ENCODE results near the gene NOPCHAP1. TPM values are rescaled to one million over a fixed set of nuclear protein-coding genes. Genes with fewer than 3 reads are reported as not detected.

NOPCHAP1 gene
- total and polyA plus RNA-seq, 2 of the 4 experiments (the other 2 are of a cell fraction): 5.6 to 9.3 TPM

GRCh38 chr12:105020241-105020962 is 34.3 kb downstream of the NOPCHAP1 start:
- intact Hi-C loops (cut with micrococcal nuclease) (no loop called here), dilution Hi-C loops (cut with HindIII; ENCODE audit: low sequenced_read_pairs, unreplicated experiment) (no loop called here), in situ Hi-C loops (cut with MboI; ENCODE audit: low sequenced_read_pairs) (no loop called here)
- Histone ChIP-seq H3K14ac (replicated peaks; ENCODE audit: low read depth, low read length) (no peak overlapping the region), H2BK15ac (ENCODE audit: low read depth, low read length) (no peak overlapping the region), H3K18ac (ENCODE audit: low read depth, low read length) (no peak overlapping the region), H2AK9ac (replicated peaks; ENCODE audit: low read depth, low read length, poor library complexity) (no peak overlapping the region), H4K91ac (ENCODE audit: insufficient read depth, low read depth, low read length) (no peak overlapping the region), H2BK120ac (ENCODE audit: low read depth, low read length) (no peak overlapping the region), H4K20me1 (ENCODE audit: insufficient read depth, low read length) (no peaks in the 10 kb centered on the region), H3K79me1 (ENCODE audit: low read depth in 1 of 2, low read length in 2 of 2) (0 out of 4 replicates have a peak, but pooled peaks cover 0 to 8% of the 10 kb centered on the region in 2 experiments), H3K4ac (ENCODE audit: low read depth, low read length) (no peak overlapping the region), H2BK5ac (ENCODE audit: low read depth, low read length, poor library complexity, severe bottlenecking) (no peak overlapping the region), H3K23ac (ENCODE audit: low read depth, low read length) (no peak overlapping the region), H2AK5ac (ENCODE audit: low read depth, low read length) (no peak overlapping the region), H3K4me2 (ENCODE audit: low read depth, low read length) (no peak overlapping the region), H3K56ac (ENCODE audit: extremely low read depth, insufficient read depth, low read length) (no peak overlapping the region), H3K9me1 (ENCODE audit: insufficient read depth, low read length) (no peaks in the 10 kb centered on the region; the same call in 1 of the 2 replicates), H4K5ac (ENCODE audit: low read depth, low read length) (no peak overlapping the region), H3K9me3 (ENCODE audit: control insufficient read depth, insufficient read depth, low read length) (no peaks in the 10 kb centered on the region), H3K27me3 (ENCODE audit: control insufficient read depth, insufficient read depth, low read length) (no peaks in the 10 kb centered on the region), H3K4me3 (ENCODE audit: insufficient read depth, low read depth, low read length) (no peak overlapping the region), H4K8ac (ENCODE audit: low read depth in 2 of 2, low read length in 2 of 2) (no peak overlapping the region), H2BK20ac (ENCODE audit: low read depth, low read length) (no peak overlapping the region), H3K27ac (ENCODE audit: insufficient read depth, low read length) (no peak overlapping the region), H3K4me1 (ENCODE audit: control insufficient read depth, insufficient read depth, low read length) (no peaks in the 10 kb centered on the region), H3K9ac (ENCODE audit: low read depth, low read length) (no peak overlapping the region), H3K36me3 (ENCODE audit: control insufficient read depth, insufficient read depth, low read length) (peaks cover 20% of the 10 kb centered on the region), H2AFZ (replicated peaks; ENCODE audit: low read length, poor library complexity) (no peak overlapping the region)
- ChIA-PET POLR2A (ENCODE audit: unreplicated experiment) (interaction anchor here (0.5 kb wide), 1 partner anchor 64 kb away, joined by 3 read pairs; no protein-coding TSS in a partner anchor), CTCF (no interaction called here)
- ATAC-seq (ENCODE audit: low read depth): no peak
- BruUV-seq (replicated peaks): no TSS peak
- WGBS, 2 experiments (ENCODE audit: extremely low coverage in 2 of 2, insufficient read length in 1 of 2): no CpG with 5 or more reads among the region's 3 CpGs
- DNase-seq: no peak
- no peak for TF ChIP-seq BHLHE40 (IDR thresholded peaks at IDR 0.05; ENCODE audit: low read depth, low read length)
- TF ChIP-seq FOS (IDR thresholded peaks at IDR 0.05; ENCODE audit: low read depth, low read length): no peak
- TF ChIP-seq SMC3 (IDR thresholded peaks at IDR 0.05; ENCODE audit: low read depth, low read length): no peak
- TF ChIP-seq USF2 (IDR thresholded peaks at IDR 0.05; ENCODE audit: low read depth, low read length): no peak
- TF ChIP-seq NFE2L2 (IDR thresholded peaks at IDR 0.05; ENCODE audit: low read depth, low read length): no peak
- TF ChIP-seq CEBPB (IDR thresholded peaks at IDR 0.05; ENCODE audit: low read depth, low read length): no peak
- no peak for TF ChIP-seq MAZ (IDR thresholded peaks at IDR 0.05; ENCODE audit: borderline replicate concordance, low read depth, low read length)
- no peak for TF ChIP-seq POLR2A (IDR thresholded peaks at IDR 0.05; ENCODE audit: low read depth, low read length)
- TF ChIP-seq RAD21 (IDR thresholded peaks at IDR 0.05; ENCODE audit: low read length): no peak
- no peak for TF ChIP-seq MXI1 (IDR thresholded peaks at IDR 0.05; ENCODE audit: borderline replicate concordance, low read depth, low read length)
- no peak for TF ChIP-seq CHD1 (IDR thresholded peaks at IDR 0.05; ENCODE audit: low read depth, low read length)
- no peak for TF ChIP-seq ELK1 (IDR thresholded peaks at IDR 0.05; ENCODE audit: borderline replicate concordance, low read depth, low read length)
- no peak for TF ChIP-seq MAFK (IDR thresholded peaks at IDR 0.05; ENCODE audit: low read depth, low read length)
- TF ChIP-seq, protein P1, sequence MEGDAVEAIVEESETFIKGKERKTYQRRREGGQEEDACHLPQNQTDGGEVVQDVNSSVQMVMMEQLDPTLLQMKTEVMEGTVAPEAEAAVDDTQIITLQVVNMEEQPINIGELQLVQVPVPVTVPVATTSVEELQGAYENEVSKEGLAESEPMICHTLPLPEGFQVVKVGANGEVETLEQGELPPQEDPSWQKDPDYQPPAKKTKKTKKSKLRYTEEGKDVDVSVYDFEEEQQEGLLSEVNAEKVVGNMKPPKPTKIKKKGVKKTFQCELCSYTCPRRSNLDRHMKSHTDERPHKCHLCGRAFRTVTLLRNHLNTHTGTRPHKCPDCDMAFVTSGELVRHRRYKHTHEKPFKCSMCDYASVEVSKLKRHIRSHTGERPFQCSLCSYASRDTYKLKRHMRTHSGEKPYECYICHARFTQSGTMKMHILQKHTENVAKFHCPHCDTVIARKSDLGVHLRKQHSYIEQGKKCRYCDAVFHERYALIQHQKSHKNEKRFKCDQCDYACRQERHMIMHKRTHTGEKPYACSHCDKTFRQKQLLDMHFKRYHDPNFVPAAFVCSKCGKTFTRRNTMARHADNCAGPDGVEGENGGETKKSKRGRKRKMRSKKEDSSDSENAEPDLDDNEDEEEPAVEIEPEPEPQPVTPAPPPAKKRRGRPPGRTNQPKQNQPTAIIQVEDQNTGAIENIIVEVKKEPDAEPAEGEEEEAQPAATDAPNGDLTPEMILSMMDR (conservative IDR thresholded peaks at IDR 0.05; ENCODE audit: low read depth, low read length): no peak

Data from IMR-90 (cell line).